Stimulated activated CD8-positive, alpha-beta memory T cell treated with anti-CD3 and anti-CD28 coated beads, Interleukin-4, amount 100 ng/mL, for 24 hours (primary cell): Measurements from ENCODE around the gene IKZF3.
"Not testable (repeated sequence)": the region's sequence is repeated elsewhere in the genome, so short reads cannot be mapped to it uniquely, and the experiment has no call there.

Experiments used
- DNase-seq: peaks from one replicate; pipeline ENCODE4 v3.0.0-alpha.2; 2020; ENCODE audit warnings: low read depth

The IKZF3 gene

DNA sequence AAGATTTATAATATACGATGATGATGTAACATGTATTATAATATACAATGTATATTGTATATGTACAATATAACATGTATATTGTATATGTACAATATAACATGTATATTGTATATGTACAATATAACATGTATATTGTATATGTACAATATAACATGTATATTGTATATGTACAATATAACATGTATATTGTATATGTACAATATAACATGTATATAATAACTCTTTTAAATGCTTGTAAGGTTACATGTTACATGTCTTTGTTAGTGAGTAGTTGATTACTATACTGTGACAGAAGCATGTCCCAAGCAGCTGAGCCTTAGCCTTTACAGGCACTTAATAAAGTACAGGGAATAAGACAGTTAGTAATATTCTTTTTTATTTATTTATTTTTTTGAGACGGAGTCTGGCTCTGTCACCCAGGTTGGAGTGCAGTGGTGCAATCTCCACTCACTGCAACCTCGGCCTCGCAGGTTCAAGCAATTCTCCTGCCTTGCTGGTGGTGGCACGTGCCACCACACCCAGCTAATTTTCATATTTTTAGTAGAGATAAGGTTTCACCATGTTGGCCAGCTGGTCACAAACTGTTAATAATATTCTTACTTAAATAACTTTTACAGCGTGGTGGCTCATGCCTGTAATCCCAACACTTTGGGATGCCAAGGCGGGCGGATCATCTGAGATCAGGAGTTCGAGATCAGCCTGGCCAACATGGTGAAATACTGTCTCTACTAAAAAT, 8.0 kb downstream of the IKZF3 start:
- not testable (repeated sequence) for DNase-seq

DNA sequence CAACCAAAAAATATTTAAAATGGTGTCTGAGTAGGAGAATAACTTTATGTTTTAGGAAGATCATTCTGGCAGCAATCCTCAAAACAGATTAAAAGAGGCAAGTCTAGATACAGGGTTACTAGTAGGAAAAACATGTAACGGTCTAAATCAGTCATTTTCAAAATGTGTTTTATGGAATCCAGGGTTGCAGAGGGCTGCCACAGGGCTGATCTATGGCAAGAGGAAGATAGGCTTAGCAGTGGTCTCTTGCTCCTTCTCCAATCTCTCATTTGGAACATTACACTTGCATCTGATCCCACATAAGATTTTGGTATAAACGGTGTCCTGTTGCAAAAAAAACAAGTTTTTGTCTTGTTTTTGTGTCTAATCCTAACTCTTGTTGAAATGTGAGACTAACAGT, 9.2 kb downstream of the IKZF3 start:
- DNase-seq = no peak

DNA sequence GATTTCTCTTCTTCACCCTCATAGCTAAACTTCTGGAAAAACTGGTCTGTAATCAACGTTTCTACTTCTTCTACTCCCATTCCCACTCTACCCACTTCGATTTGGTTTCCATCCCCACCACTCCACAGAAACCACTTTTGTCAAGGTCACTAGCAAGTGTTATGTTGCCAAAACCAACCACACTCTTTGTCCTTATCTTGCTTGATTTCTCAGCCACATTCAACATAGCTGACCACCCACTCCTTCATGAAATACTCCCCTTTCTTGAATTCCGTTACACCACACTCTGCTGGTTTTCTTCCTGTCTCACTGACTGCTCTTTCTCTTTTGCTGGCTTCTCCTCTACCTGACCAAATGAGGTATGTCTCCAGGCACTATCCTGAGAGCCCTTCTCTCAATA, 11.9 kb downstream of the IKZF3 start:
- DNase-seq = no peak

DNA sequence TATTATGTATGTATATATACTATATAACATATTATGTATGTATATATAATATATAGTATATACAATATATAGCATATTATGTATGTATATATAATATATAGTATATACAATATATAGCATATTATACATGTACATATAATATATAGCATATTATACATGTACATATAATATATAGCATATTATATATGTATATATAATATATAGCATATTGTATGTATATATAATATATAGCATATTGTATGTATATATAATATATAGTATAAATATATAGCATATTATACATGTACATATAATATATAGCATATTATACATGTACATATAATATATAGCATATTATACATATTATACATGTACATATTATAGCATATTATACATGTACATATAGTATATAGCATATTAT, 13.9 kb downstream of the IKZF3 start:
- DNase-seq = not testable (repeated sequence)

DNA sequence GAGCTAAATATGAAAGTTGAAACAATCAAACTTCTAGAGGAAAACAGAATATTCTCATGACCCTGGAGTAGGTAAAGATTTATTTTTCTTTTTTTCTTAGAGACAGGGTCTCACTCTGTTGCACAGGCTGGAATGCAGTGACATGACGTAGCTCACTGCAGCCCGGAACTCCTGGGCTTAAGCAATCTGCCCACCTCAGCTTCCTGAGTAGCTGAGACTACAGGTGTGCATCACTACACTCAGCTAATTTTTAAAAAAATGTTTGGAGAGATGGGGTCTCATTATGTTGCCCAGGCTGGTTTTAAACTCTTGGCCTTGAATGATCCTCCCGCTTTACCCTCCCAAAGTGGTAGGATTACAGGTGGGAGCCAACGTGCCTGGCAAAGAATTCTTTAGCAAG, 15.5 kb downstream of the IKZF3 start:
- no peak for DNase-seq

DNA sequence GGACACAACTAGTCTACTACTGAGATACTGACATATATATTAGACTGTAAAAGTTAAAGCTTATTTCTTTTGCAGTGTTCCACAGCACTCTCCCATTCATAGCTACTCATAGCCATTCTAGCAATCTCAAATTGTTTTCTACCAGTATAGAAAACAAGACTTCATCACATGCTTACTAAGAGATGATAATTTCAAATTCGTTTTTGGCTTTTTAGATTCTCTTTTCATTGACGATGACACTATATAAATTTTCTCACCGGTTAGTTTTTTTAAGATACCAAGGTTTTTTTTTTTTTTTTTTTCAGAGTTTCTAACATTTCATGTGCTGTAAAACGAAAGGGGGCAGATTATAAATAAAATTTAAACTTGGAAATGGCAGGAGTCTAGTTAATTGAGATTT, 17.9 kb downstream of the IKZF3 start:
- no peak for DNase-seq

DNA sequence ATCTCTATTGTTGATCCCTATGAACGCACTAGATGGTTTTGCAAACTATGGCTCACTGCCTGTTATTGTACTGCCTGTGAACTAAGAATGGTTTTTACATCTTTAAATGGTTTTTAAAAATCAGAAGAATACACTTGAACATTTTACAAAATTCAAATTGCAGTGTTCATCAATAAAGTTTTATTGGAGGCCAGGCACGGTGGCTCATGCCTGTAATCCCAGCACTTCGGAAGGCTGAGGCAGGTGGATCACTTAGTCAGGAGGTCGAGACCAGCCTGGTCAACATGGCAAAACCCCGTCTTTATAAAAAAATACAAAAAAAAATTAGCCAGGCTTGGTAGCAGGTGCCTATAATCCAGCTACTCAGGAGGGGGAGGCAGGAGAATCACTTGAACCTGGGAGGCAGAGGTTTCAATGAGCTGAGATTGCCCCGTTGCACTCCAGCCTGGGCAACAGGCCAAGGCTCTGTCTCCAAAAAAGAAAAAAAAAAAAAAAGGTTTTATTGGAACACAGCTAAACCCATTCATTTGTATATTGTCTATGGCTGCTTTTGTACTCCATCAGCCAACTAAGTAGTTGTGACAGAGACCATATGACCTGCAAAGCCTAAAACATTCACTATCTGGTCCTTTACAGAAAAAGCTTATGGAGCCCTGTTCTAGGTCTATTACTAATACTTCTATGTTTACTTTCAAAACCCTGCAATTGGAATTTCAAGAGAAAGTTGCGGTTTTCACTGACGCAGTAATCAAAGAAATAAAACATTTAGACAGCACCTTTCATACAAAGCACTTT, 18.9 kb downstream of the IKZF3 start:
- no peak for DNase-seq

DNA sequence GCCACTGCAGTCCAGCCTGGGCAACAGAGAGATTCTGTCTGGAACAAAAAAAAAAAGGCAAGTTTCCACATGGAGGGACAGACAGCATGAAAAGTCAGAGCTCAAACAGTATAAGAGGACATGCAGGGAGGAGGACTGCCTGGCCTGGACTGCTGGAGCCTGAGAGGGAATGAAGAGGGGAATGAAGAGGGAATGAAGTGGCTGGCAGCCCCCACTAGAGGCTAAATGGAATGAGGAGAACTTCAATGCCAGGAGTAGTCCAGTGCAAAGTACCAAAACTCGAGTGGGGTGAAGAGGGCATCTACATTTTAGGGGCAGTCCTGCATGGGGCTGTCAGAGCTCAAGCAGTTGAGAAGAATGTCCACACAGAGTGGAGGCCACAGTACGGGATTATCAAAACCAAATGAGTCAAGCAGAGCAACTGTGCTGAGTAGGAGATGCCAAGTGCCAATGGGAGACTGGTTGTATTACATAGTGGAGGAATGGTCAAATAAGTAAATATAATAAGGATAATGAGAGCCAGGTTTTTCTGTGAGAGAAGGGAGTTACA, 22.9 kb downstream of the IKZF3 start:
- no peak for DNase-seq

DNA sequence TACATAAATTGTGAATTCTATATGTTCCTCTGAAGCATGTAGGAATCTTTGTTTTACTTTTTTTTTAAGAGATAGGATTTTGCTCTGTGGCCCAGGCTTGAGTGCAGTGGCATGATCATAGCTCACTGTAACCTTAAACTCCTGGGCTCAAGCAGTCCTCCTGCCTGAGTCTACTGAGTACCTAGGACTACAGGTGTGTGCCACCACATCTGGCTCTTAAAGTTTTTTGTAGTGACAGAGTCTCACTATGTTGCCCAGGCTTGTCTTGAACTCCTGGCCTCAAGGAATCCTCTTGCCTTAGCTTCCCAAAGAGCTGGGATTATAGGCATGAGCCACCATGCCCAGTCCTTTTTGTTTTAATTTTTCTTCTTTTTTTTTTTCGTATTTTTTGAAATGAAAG, 25.3 kb downstream of the IKZF3 start:
- no peak for DNase-seq

DNA sequence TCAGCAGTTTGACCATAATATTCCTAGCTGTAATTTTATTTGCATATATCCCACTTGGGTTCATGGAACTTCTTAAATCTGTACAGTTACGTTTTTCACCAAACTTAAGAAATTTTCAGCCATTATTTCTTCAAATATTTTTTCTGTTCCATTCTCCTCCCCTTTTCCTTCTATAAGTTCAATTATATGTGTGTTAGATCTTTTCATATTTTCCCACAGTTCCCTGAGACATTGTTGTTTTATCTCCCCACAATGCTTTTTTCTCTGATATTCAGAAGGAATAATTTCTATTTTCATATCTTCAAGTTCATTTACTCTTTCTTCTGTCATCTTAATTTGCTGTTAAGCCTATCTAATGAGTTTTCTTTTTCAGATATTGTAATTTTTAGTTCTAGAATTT, 26.1 kb downstream of the IKZF3 start:
- DNase-seq = no peak

DNA sequence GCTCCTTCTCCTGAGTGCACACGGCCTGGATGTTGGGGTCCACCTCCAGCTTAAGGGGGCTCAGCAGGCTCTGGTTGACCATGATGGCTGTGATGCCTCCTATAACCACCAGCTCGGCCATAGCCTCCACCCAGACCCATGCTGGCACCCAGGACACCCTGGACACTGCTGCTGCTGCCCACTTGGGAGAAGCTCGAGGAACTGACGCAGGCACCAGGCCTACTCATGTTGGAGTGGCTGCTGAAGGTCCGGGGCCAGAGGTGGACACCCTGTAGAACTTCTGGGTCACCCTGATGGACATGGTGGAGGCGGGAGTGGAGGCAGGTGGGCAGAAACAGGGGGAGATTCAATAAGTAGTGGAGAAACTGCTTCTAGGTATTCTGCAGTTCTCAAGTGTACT, 28.0 kb downstream of the IKZF3 start:
- DNase-seq = no peak

DNA sequence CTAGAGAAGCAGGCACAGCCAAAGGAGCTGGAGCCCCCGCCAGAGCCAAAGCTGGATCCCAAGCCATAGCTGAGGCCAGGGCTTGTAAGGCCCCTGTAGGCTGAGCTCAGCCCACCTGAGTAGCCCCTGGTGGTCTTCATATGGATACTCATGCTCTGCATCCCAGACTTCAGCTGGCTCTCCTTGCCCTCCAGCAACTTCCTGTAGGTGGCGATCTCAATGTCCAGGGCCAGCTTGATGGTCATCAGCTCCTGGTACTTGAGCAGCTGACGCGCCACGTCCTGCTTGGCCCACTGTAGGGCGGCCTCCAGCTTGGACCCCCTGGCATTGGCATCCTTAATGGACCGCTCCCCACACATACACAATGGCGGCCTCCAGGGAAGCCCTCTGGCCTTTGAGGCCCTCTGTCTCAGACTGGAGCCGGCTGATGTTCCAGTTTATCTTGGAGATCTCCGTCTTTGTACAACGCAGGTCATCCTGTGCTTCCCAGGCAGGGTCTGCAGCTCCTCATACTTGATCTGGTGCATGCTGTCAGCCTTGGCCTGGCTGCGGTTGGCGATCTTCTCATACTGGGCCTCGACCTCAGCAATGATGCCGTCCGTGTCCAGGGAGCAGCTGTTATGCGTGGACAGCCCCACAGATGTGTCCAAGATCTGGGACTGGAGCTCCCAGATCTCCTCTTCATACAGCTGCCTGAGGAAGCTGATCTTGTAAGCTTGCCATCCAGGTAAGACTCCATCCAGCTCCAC, 28.9 kb downstream of the IKZF3 start:
- DNase-seq = no peak

DNA sequence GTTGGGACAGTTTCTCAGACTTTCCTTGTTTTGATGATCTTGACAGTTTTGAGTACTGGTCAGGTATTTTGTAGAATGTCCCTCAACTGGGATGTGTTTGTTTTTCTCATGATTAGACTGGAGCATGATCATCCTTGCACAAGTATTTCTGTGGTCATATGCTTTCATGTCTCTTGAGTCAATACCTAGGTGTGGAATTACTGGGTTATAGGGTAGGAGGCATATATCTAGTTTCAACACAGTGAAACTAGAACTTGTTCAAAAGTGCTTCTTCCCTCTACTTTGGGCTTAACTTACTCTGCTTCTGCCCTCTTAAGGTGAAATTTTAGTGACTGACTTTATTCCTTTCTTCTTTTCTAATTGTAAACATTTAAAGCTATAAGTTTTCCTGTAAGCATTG, 30.1 kb downstream of the IKZF3 start:
- no peak for DNase-seq

DNA sequence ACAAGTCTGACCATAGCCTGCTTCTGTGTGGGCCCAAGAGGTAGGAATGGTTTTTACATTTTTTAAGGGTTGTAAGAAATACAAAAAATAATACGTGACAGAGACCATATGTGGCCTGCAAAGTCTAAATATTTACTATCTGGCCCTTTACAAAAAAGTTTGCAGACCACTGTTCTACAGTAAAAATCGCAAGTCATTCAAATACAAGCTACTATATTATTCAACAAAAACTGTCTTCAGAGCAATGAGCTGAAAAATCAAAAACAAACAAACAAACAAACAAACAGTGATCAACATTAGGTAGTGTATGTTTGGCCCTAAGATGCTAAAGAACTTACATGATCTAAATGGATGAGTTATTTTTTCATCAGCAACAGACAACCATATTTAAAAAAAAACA, 32.5 kb downstream of the IKZF3 start:
- no peak for DNase-seq

DNA sequence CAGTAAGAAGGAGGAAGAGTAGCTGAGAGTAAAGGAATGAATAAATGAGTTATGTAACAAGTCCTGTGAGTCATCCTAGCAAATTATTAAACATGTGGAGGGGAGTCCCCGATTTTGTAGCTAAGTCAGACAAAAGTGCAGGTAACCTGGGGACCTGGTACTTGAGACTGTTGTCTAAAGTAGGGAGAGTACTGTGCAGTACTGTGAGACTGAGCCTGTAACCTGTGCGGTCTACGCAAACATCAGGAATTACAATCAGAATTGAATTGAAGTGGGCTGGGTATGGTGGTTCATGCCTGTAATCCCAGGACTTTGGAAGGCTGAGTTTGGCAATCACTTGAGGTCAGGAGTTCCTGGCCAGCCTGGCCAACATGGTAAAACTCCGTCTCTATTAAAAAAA, 35.7 kb downstream of the IKZF3 start:
- DNase-seq = no peak

DNA sequence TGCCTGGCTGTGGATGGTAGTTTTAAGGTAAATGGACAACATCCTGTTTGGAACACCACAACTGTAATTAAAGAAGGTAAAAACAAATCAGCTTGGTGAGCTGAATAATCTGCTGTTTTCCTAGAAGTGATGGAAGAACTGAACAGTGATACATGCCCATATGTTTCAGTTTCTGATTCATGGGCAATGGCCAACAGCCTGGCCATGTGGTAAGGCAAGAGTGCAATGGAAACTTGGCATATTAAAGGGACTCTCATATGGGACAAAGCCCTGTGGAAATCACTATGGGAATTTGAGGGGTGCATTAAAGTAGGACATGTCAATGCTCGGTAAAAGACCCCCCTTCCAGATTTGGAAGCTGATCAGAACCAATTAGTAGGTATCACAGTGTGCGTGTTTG, 37.8 kb downstream of the IKZF3 start:
- DNase-seq = no peak

DNA sequence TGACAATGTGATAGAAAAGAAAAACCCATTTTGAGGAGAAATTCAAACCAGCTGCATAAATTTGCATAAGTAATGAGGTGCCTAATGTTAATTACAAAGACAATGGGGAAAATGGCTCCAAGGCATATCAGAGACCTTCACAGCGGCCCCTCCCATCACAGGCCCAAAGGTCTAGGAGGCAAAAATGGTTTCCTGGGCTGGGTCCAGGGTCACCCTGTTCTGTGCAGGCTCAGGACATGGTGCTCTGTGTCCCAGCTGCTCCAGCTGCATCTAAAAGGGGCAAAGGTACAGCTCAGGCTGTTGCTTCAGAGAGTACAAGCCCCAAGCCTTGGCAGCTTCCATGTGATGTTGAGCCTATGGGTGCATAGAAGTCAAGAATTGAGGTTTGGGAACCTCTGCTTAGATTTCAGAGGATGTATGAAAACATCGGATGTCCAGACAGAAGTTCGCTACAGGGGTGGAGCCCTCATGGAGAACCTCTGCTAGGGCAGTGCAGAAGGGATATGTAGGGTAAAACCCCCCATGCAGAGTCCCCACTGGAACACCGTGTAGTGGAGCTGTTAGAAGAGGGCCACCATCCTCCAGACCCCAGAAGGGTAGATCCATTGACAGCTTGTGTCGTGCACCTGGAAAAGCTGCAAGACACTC, 40.6 kb downstream of the IKZF3 start:
- no peak for DNase-seq

DNA sequence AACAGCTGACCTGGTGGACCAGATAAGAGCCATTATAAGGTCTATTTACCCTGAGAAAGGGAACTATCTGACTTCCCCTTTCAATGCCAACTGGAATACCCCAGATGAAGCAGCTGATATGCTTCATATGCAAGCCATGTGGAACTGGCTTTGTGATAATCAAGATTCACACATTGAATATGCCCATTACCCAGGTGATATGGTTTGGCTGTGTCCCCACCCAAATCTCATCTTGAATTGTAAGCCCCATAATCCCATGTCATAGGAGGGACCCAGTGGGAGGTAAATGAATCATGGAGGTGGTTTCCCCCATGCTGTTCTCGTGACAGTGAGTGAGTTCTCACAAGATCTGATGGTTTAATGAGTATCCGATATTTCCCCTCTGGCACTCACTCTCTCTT, 42.1 kb downstream of the IKZF3 start:
- DNase-seq = no peak

DNA sequence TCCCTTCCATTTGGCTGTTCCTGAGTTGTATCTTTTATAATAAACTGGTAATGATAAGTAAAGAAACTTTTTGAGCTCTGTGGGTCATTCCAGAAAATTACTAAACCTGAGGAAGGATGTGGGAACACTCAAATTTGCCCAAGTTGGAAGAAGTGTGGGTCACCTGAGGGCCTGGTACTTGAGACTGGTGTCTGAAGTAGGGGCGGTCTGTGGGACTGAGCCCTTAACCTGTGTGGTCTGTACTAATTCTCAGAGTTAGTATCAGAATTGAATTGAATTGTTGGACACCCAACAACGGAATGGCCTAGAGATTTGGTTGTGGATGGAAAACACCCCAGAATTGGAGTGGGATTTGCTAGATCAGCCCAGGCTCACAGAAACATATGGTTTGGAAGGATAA, 43.1 kb downstream of the IKZF3 start:
- no peak for DNase-seq

DNA sequence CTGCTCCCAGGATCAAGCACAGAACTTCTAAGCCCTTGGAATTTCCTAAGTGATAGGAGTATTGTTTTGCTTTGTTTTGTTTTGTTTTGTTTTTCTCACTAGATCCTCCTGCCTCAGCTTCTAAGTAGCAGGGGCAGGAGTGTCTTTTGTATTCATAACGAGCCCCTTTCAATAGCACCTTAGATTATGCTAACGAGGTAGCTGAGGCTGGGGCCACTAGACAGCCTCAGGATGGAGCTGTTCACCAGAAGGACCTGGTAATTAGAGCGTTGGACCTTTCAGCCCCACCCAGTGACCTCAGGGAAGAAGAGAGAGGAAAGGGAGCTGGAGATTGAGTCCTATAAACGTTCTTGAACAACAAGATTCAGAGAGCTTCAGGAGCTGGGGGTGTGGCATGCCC, 43.6 kb downstream of the IKZF3 start:
- no peak for DNase-seq

DNA sequence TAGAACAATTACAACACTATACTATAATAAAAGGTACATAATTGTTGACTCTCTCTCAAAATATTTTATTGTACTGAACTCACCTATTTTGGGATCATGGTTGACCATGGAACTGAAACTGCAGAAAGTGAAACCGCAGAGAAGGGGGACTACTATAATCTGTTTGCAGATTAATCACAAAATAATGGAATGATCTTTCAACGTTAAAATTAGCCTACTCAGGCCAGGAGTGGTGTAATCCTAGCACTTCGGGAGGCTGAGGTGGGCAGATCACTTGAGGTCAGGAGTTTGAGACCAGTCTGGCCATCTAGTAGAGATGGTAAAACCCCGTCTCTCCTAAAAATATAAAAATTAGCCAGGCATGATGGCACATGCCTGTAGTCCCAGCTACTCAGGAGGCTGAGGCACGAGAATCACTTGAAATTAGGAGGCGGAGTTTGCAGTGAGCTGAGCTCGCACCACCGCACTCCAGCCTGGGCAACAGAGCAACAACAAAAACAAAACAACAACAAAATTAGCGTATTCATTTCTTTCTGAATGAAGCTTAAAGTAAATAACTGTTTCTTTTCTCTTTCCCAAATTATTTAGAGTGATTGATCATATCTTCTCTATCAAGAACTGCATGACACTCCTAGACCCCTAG, 45.6 kb downstream of the IKZF3 start:
- no peak for DNase-seq

DNA sequence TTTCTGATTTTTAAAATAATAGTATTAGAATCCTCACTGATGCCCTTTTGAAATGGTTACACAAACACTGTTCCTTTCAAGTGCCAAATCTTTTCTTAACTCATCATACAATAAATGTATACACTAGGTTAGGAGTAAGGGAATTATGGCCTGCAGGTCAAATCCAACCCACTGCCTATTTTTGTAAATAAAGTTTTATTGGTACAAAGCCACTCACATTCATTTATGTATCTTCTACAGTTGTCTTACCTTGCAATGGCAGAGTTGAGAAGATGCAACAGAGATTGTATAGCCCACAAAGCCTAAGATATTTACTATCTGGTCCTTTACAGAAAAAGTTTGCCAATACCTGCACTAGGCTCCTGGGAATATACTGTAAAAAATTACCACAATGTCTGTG, 47.8 kb downstream of the IKZF3 start:
- no peak for DNase-seq
